Neural progenitor cell (in vitro differentiated cells): ENCODE measurements around the gene ARFIP2.

ENCODE experiments used
- EZH2 ChIP-seq: fragments of 200-600 bp; sonication (generic); IDR thresholded peaks from 2 replicates; pipeline ENCODE4 v1.6.1; 2017; ENCODE audit warnings: antibody characterized with exemption, mild to moderate bottlenecking, moderate library complexity
- EZH2phosphoT487 ChIP-seq: fragments of 200-600 bp; sonication (generic); IDR thresholded peaks from 2 replicates; pipeline ENCODE4 v1.6.1; 2017; ENCODE audit warnings: antibody characterized with exemption
- TF ChIP-seq, protein P1 (sequence below): fragments of 200-600 bp; sonication (generic); IDR thresholded peaks from 2 replicates; pipeline ENCODE4 v1.5.1; 2017; ENCODE audit warnings: antibody characterized with exemption, mild to moderate bottlenecking

GRCh38 chr11:6453152-6453551 is 28.0 kb downstream of the ARFIP2 start:
- TF ChIP-seq, protein P1, sequence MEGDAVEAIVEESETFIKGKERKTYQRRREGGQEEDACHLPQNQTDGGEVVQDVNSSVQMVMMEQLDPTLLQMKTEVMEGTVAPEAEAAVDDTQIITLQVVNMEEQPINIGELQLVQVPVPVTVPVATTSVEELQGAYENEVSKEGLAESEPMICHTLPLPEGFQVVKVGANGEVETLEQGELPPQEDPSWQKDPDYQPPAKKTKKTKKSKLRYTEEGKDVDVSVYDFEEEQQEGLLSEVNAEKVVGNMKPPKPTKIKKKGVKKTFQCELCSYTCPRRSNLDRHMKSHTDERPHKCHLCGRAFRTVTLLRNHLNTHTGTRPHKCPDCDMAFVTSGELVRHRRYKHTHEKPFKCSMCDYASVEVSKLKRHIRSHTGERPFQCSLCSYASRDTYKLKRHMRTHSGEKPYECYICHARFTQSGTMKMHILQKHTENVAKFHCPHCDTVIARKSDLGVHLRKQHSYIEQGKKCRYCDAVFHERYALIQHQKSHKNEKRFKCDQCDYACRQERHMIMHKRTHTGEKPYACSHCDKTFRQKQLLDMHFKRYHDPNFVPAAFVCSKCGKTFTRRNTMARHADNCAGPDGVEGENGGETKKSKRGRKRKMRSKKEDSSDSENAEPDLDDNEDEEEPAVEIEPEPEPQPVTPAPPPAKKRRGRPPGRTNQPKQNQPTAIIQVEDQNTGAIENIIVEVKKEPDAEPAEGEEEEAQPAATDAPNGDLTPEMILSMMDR: no peak
- no peak for TF ChIP-seq EZH2
- no peak for TF ChIP-seq EZH2phosphoT487
